GM23248 (cell line): Measurements from ENCODE around the gene HAUS8.

Experiments
- EZH2 ChIP-seq: fragments of 200-600 bp; sonication (generic); IDR thresholded peaks from 2 replicates; pipeline ENCODE4 v1.6.1; 2018; ENCODE audit warnings: antibody characterized with exemption, mild to moderate bottlenecking; ENCODE audit not compliant: insufficient read depth, poor library complexity, severe bottlenecking
- EZH2phosphoT487 ChIP-seq: fragments of 200-600 bp; sonication (generic); IDR thresholded peaks from 2 replicates; pipeline ENCODE4 v1.6.1; 2018; ENCODE audit warnings: antibody characterized with exemption, moderate library complexity, mild to moderate bottlenecking, low read depth; ENCODE audit not compliant: insufficient read depth

DNA sequence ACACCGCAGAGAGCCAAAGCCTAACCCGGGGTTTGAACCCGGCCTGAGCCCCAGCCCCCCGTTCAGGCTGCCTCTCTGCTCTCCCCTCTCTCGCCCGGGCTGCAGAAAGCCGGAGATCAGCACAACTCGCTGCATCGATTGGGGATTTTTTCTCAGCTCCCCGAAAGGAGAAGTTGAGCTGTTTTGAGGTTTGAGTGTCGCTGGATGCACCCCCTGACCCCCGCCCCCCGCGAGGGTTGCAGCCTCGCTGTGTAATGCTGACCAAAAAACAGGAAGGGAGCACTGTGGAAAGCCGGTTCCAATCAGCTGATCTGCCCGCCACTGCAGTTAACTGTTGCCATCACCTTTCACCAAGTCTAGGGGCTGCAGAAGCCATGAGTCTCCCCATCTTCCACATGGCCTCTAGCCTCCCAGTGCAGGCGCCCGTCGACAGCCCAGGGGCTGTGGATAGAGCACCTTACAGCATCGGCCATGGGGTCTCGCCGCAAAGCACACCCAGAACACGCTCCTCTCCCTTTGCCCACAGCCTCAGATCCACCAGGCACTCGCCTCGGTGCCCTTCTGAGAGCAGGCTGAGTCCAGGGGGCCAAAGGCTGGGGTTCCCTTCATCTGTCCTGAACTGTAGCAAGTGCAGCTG is 34.8 kb upstream of the HAUS8 start:
- TF ChIP-seq EZH2phosphoT487 (no peak), EZH2 (no peak)
